Psoas muscle (tissue), 8 donors: ENCODE results near the gene SLC34A3. TPM values are rescaled to one million over a fixed set of nuclear protein-coding genes. Genes with fewer than 3 reads are reported as not detected.

Experiments
- ATAC-seq, 4 donors: fragments of 200-7000 bp; cut with Tn5 transposase; one replicate each; pipeline ENCODE4 v1.9.1; 2020; ENCODE audit warnings: moderate library complexity in 3 of 4, mild to moderate bottlenecking in 2 of 4
- DNase-seq, 2 donors: peaks; one replicate each; pipeline ENCODE4 v3.0.0-alpha.2; 2020
- H3K27ac ChIP-seq: fragments of 200-600 bp; one replicate; pipeline ENCODE4 v1.8.0; 2022
- H3K27me3 ChIP-seq, 3 donors: fragments of 200-600 bp in 1 of 3; one replicate each; pipeline versions ENCODE4 v1.6.1 to v1.8.0; 2013 to 2022; ENCODE audit warnings: low read length in 2 of 3, mild to moderate bottlenecking in 2 of 3, moderate library complexity in 1 of 3; ENCODE audit not compliant: insufficient read depth in 3 of 3
- H3K36me3 ChIP-seq, 2 donors: fragments of 200-600 bp in 1 of 2; one replicate each; pipeline versions ENCODE4 v1.6.1 to v1.8.0; 2013 to 2022; ENCODE audit warnings: low read depth in 1 of 2, mild to moderate bottlenecking in 1 of 2, moderate library complexity in 1 of 2; ENCODE audit not compliant: insufficient read depth in 1 of 2
- H3K4me1 ChIP-seq: fragments of 200-600 bp; one replicate; pipeline ENCODE4 v1.8.0; 2022
- H3K4me3 ChIP-seq: fragments of 200-600 bp; one replicate; pipeline ENCODE4 v1.8.0; 2022; ENCODE audit warnings: mild to moderate bottlenecking
- H3K9me3 ChIP-seq: fragments of 200-600 bp; one replicate; pipeline ENCODE4 v1.8.0; 2022
- CTCF ChIP-seq: fragments of 200-600 bp; IDR thresholded peaks from one replicate; pipeline ENCODE4 v1.8.0; 2022; ENCODE audit warnings: antibody characterized with exemption
- WGBS, 3 donors: extraction: QIAGEN DNeasy Blood & Tissue Kit; methylation state at CpG; one replicate each; pipeline versions ENCODE4 v1.1.6 to v1.1.7; 2013; 5-methylcytosine and 5-hydroxymethylcytosine counted together
- intact Hi-C, 2 donors: fragments of 100-400 bp; cut with DNase I; formaldehyde crosslinking; loops; one replicate each; pipeline versions ENCODE4 v1.11.0 to v1.14.2; 2022
- polyA plus RNA-seq, 3 donors: library from polyadenylated mRNA; stranded (reverse); fragments of 200-250 nt; gene quantifications; one replicate each; pipeline ENCODE4 v1.2.3, GENCODE V29; 2013
- total RNA-seq, 4 donors: library from RNA; stranded (reverse); fragmentation: NEBNext Ultra II Directional in 2 of 4; extraction: Animal tissue kit (Norgen Biotek cat#: 25700) in 2 of 4; gene quantifications; one replicate each; pipeline versions ENCODE4 v1.2.1 to v1.2.4, GENCODE V29; 2021 to 2023
- donor health status: healthy with polysubstance abuse.
- donor health status: DM: no; HTN: no; CAD: no; lungs with moderate emphysema.
- donor health status: Bipolar disorder and iron deficiency.
- donor health status: healthy.
- donor health status: DM: yes; HTN: yes; CAD: no.
- donor health status: DM: no; HTN: no; CAD: no.
- donor health status: DM: no; HTN: no; CAD: no.
- donor health status: DM: yes; HTN: yes; CAD: no.

The SLC34A3 gene
- total and polyA plus RNA-seq, 7 donors, result not detected

- peak; percentile 84 for TF ChIP-seq CTCF
- Histone ChIP-seq H3K4me1 (peaks cover 11% of the 10 kb centered on the region), H3K27ac (no peak within 1 kb of the TSS), H3K4me3 (no peak within 1 kb of the TSS), H3K27me3 (peaks cover 0 to 32% (median 7%) of the 10 kb centered on the region in 3 donors), H3K9me3 (no peaks in the 10 kb centered on the region), H3K36me3 (no peaks in the 10 kb centered on the region)
- 12 to 25% (median 18%) methylated on average over 21 to 25 of the region's 25 CpGs for WGBS, 3 donors
- intact Hi-C loops, result loop anchor here (2.0 to 5.0 kb wide), 3 partner anchors 40 to 108 kb away; partner anchors contain the start of genes ANAPC2 (in 1 of the 2) and SSNA1 (in 1 of the 2)
- peak; percentile 73 to 87 for DNase-seq
- ATAC-seq, result peak in 3 of 4 donors; percentile 28 to 41 (median 35)
Observed at GRCh38 chr9:137227054-137227852, 3.4 kb upstream of the SLC34A3 start, which contains the start of gene RNF224. Gene RNF224 (plus strand): TSS chr9:137227502. CDS start chr9:137228336, 834 bp downstream.

GRCh38 chr9:137227853-137228505 is 2.7 kb upstream of the SLC34A3 start:
- H3K27me3 ChIP-seq, result peaks cover 0 to 32% (median 7%) of the 10 kb centered on the region in 3 donors

GRCh38 chr9:137228506-137228967 is 2.2 kb upstream of the SLC34A3 start:
- H3K4me3 ChIP-seq, result no peak overlapping the region
- no peaks in the 10 kb centered on the region for H3K36me3 ChIP-seq
- H3K9me3 ChIP-seq, result no peaks in the 10 kb centered on the region
- TF ChIP-seq CTCF, result no peak
- 60 to 64% (median 61%) methylated on average over 18 to 29 of the region's 29 CpGs for WGBS, 3 donors
- H3K4me1 ChIP-seq, result peaks cover 4% of the 10 kb centered on the region
- no peak for DNase-seq
- H3K27me3 ChIP-seq, result peaks cover 0 to 32% (median 7%) of the 10 kb centered on the region in 3 donors
- intact Hi-C loops, result loop anchor here in 1 of 2 donors (5.0 kb wide), 1 partner anchor 41 kb away; the partner anchor contains the start of genes ANAPC2 and SSNA1
- no peak overlapping the region for H3K27ac ChIP-seq
- ATAC-seq, result no peak

More at GRCh38 chr9:137227853-137228505, 2.7 kb upstream of the SLC34A3 start:
- ATAC-seq, result no peak
- DNase-seq, result no peak
- intact Hi-C loops, result loop anchor here (2.0 to 5.0 kb wide), 3 partner anchors 41 to 109 kb away; partner anchors contain the start of genes ANAPC2 (in 1 of the 2) and SSNA1 (in 1 of the 2)
- Histone ChIP-seq H3K36me3 (no peaks in the 10 kb centered on the region), H3K9me3 (no peaks in the 10 kb centered on the region), H3K4me1 (peaks cover 5% of the 10 kb centered on the region), H3K27ac (no peak overlapping the region), H3K4me3 (no peak overlapping the region)
- 28 to 36% (median 34%) methylated on average over 12 to 18 of the region's 18 CpGs for WGBS, 3 donors
- TF ChIP-seq CTCF, result no peak

- DNase-seq, result no peak
- intact Hi-C loops, result loop anchor here in 1 of 2 donors (5.0 kb wide), 1 partner anchor 42 kb away; the partner anchor contains the start of genes ANAPC2 and SSNA1
- Histone ChIP-seq H3K27ac (no peak overlapping the region), H3K9me3 (no peaks in the 10 kb centered on the region), H3K36me3 (no peaks in the 10 kb centered on the region), H3K27me3 (peaks cover 0 to 32% (median 8%) of the 10 kb centered on the region in 3 donors), H3K4me1 (peaks cover under 1% of the 10 kb centered on the region), H3K4me3 (no peak overlapping the region)
- no peak for ATAC-seq
- WGBS, 3 donors, result 55 to 60% (median 57%) methylated on average over 26 to 27 of the region's 27 CpGs
- TF ChIP-seq CTCF, result no peak
Observed at GRCh38 chr9:137228968-137229896, 1.5 kb upstream of the SLC34A3 start.
